HCT116 (cell line): ENCODE results near the gene CXCR1.

Experiments used
- CBX3 ChIP-seq: IDR thresholded peaks from 2 replicates; pipeline ENCODE4 v1.6.1; 2012; ENCODE audit warnings: low read depth
- CTCF ChIP-seq, 3 experiments: fragments of 200-600 bp in 1 of 3; sonication (generic) in 1 of 3; IDR thresholded peaks in 2 of 3; conservative IDR thresholded peaks in 1 of 3; 2 replicates each; pipeline ENCODE4 v1.5.1; 2012 to 2017; ENCODE audit warnings: low read depth in 2 of 3, low read length in 2 of 3, antibody characterized with exemption in 1 of 3, borderline replicate concordance in 1 of 3, control low read depth in 1 of 3, mild to moderate bottlenecking in 1 of 3, mixed read lengths in 1 of 3, mixed run types in 1 of 3, moderate library complexity in 1 of 3; ENCODE audit not compliant: insufficient read depth in 1 of 3
- EZH2 ChIP-seq: fragments of 200-600 bp; sonication (generic); IDR thresholded peaks from 2 replicates; pipeline ENCODE4 v1.6.1; 2017; ENCODE audit warnings: antibody characterized with exemption, mixed run types
- MAX ChIP-seq: IDR thresholded peaks from 2 replicates; pipeline ENCODE4 v1.6.1; 2012
- POLR2A ChIP-seq: IDR thresholded peaks from 2 replicates; pipeline ENCODE4 v1.7.0; 2011; ENCODE audit warnings: borderline replicate concordance; ENCODE audit not compliant: insufficient read depth, insufficient read length; ENCODE audit errors: extremely low read depth
- POLR2AphosphoS5 ChIP-seq: IDR thresholded peaks from 2 replicates; pipeline ENCODE4 v1.6.1; 2011; ENCODE audit warnings: mild to moderate bottlenecking, low read depth, low read length, moderate library complexity
- REST ChIP-seq: IDR thresholded peaks from 2 replicates; pipeline ENCODE4 v1.6.1; 2012; ENCODE audit warnings: low read depth
- SIN3A ChIP-seq: IDR thresholded peaks from 2 replicates; pipeline ENCODE4 v1.6.1; 2012; ENCODE audit warnings: low read depth
- SRF ChIP-seq: IDR thresholded peaks from 2 replicates; pipeline ENCODE4 v1.6.1; 2012; ENCODE audit warnings: low read depth
- TCF7L2 ChIP-seq: IDR thresholded peaks from 2 replicates; pipeline ENCODE4 v1.7.0; 2011; ENCODE audit warnings: borderline replicate concordance, inconsistent platforms; ENCODE audit not compliant: insufficient read depth, insufficient read length; ENCODE audit errors: extremely low read depth
- ZBTB33 ChIP-seq: IDR thresholded peaks from 2 replicates; pipeline ENCODE4 v1.6.1; 2011; ENCODE audit warnings: mild to moderate bottlenecking, low read length, moderate library complexity; ENCODE audit not compliant: insufficient replicate concordance; ENCODE audit errors: extremely low read depth

- TF ChIP-seq CTCF (IDR thresholded peaks at IDR 0.05 in 2 of 3, conservative IDR thresholded peaks at IDR 0.05 in 1 of 3; ENCODE audit: borderline replicate concordance in 1 of 3, insufficient read depth in 1 of 3, low read depth in 2 of 3, low read length in 2 of 3) = no peak
- no peak for TF ChIP-seq POLR2AphosphoS5
- no peak for TF ChIP-seq EZH2
- no peak for TF ChIP-seq POLR2A
- no peak for TF ChIP-seq ZBTB33
- TF ChIP-seq REST = no peak
- no peak for TF ChIP-seq SRF
- TF ChIP-seq TCF7L2 = no peak
- TF ChIP-seq SIN3A = no peak
- TF ChIP-seq CBX3 = no peak
- no peak for TF ChIP-seq MAX
Observed at GRCh38 chr2:218180467-218181114, 13.8 kb upstream of the CXCR1 start.
